ENCODE measurements around the gene TRIM17.

- TF ChIP-seq CTCF (IDR thresholded peaks at IDR 0.05; ENCODE audit: low read depth, low read length), result no peak
- TF ChIP-seq POLR2A (IDR thresholded peaks at IDR 0.05; ENCODE audit: extremely low read depth, insufficient read length), result no peak
- TF ChIP-seq MAX (IDR thresholded peaks at IDR 0.05; ENCODE audit: low read depth, low read length), result no peak
- no peak for TF ChIP-seq MYC (IDR thresholded peaks at IDR 0.05; ENCODE audit: low read depth, low read length)
Measured at GRCh38 chr1:228396770-228397662, 19.6 kb downstream of the TRIM17 start.

Data from NB4 (cell line).